RWPE1 (cell line): ENCODE data around the gene UBE2O.
A peak's percentile ranks its signal among the peaks of the same experiment; 100 is the strongest.

Experiments used
- CTCF ChIA-PET: fragments of 350-600 bp; sonication (Branson Sonifier 250); formaldehyde crosslinking; extraction: SDS; loops from one replicate; lab custom pipeline; 2021; lab: Yijun Ruan, JAX
- POLR2A ChIA-PET: fragments of 400-600 bp; formaldehyde crosslinking; extraction: SDS; loops from one replicate; lab custom pipeline; 2020; ENCODE audit warnings: antibody characterized with exemption; ENCODE audit not compliant: low non-redundant PET; lab: Yijun Ruan, JAX
- DNase-seq: peaks from one replicate; pipeline ENCODE4 v3.0.0; 2012; ENCODE audit warnings: low spot score
- H3K27ac ChIP-seq: fragments of 450-650 bp; 2 replicates; pipeline ENCODE4 v1.5.1; 2017
- CTCF ChIP-seq: fragments of 450-650 bp; conservative IDR thresholded peaks from 2 replicates; pipeline ENCODE4 v1.5.1; 2017; ENCODE audit warnings: low read depth, mild to moderate bottlenecking

The UBE2O gene

GRCh38 chr17:76402711-76403110, 50.2 kb downstream of the UBE2O start:
- DNase-seq, result no peak
- ChIA-PET CTCF (interaction anchor here (0.7 kb wide), 1 partner anchor 195 kb away, joined by 3 read pairs; no protein-coding TSS in a partner anchor), POLR2A (no interaction called here)
- no peak for TF ChIP-seq CTCF
- H3K27ac ChIP-seq, result 0 out of 2 replicates have a peak overlapping the region, but pooled peaks have one; percentile 1

- no peak for DNase-seq
- ChIA-PET CTCF (interaction anchor here (0.6 to 3.4 kb wide), 9 partner anchors 9 to 102 kb away, joined by 3 to 30 read pairs (median 5); partner anchors contain the start of genes RHBDF2 and SPHK1), POLR2A (no interaction called here)
- TF ChIP-seq CTCF, result no peak
- H3K27ac ChIP-seq, result peak overlapping the region; percentile 39
Measured at GRCh38 chr17:76399175-76400172, 53.5 kb downstream of the UBE2O start.

- H3K27ac ChIP-seq, result peak overlapping the region; percentile 39
- ChIA-PET CTCF (interaction anchor here (0.5 to 3.4 kb wide), 20 partner anchors 10 to 389 kb away, joined by 3 to 30 read pairs (median 5); partner anchors contain the start of genes PRPSAP1, QRICH2, RHBDF2 and SPHK1), POLR2A (no interaction called here)
- no peak for DNase-seq
- TF ChIP-seq CTCF, result no peak
Measured at GRCh38 chr17:76398523-76399174, 54.3 kb downstream of the UBE2O start.

- ChIA-PET POLR2A (no interaction called here), CTCF (interaction anchor here (0.5 to 3.4 kb wide), 26 partner anchors 11 to 390 kb away, joined by 3 to 30 read pairs (median 5); partner anchors contain the start of genes PRPSAP1, QRICH2, RHBDF2 and SPHK1)
- TF ChIP-seq CTCF, result peak; percentile 99
- peak; percentile 73 for DNase-seq
- peak overlapping the region; percentile 39 for H3K27ac ChIP-seq
Measured at GRCh38 chr17:76397687-76398522, 55.0 kb downstream of the UBE2O start.

- peak overlapping the region; percentile 39; the same call in 1 of the 2 replicates for H3K27ac ChIP-seq
- ChIA-PET CTCF (interaction anchor here (0.7 to 3.4 kb wide), 20 partner anchors 11 to 318 kb away, joined by 3 to 30 read pairs (median 6); partner anchors contain the start of genes PRPSAP1, QRICH2, RHBDF2 and SPHK1), POLR2A (no interaction called here)
- no peak for DNase-seq
- TF ChIP-seq CTCF, result no peak
Measured at GRCh38 chr17:76397184-76397583, 55.8 kb downstream of the UBE2O start.
